Measurements from ENCODE around the gene RASL11A. TPM values are rescaled to one million over a fixed set of nuclear protein-coding genes. Genes with fewer than 3 reads are reported as not detected.

Gene RASL11A
- total and polyA plus RNA-seq, 2 of the 13 experiments (the other 11 are each of a cell fraction or from before 2014, with no cell fraction given) = 3.0 to 4.1 TPM

GRCh38 chr13:27270594-27271520 is at the start of gene RASL11A (continued):
- TF ChIP-seq ZBTB20 (CRISPR knock-in tag; IDR thresholded peaks at IDR 0.05; ENCODE audit: borderline replicate concordance, low read depth) (0 out of 2 replicates have a peak, but pooled peaks have one; percentile 20), TRIM22 (IDR thresholded peaks at IDR 0.05) (no peak), SKIL (CRISPR knock-in tag; IDR thresholded peaks at IDR 0.05; ENCODE audit: borderline replicate concordance) (0 out of 2 replicates have a peak, but pooled peaks have one; percentile 41), FOXJ3 (CRISPR knock-in tag; IDR thresholded peaks at IDR 0.05; ENCODE audit: borderline replicate concordance) (no peak), PHF20 (CRISPR knock-in tag; IDR thresholded peaks at IDR 0.05) (0 out of 2 replicates have a peak, but pooled peaks have one; percentile 41), HNRNPH1 (optimal IDR thresholded peaks at IDR 0.05; ENCODE audit: low read depth, low read length) (no peak), NFYC (CRISPR knock-in tag; IDR thresholded peaks at IDR 0.05) (no peak), DDIT3 (CRISPR knock-in tag; IDR thresholded peaks at IDR 0.05) (no peak), CCDC6 (CRISPR knock-in tag; IDR thresholded peaks at IDR 0.05) (0 out of 2 replicates have a peak, but pooled peaks have one; percentile 47), AKAP8 (CRISPR knock-in tag; IDR thresholded peaks at IDR 0.05) (no peak; the same call in 1 of the 2 replicates), ZNF607 (CRISPR knock-in tag; IDR thresholded peaks at IDR 0.05; ENCODE audit: borderline replicate concordance) (no peak), ZNF580 (CRISPR knock-in tag; IDR thresholded peaks at IDR 0.05; ENCODE audit: borderline replicate concordance, low read depth) (no peak), KLF16 (CRISPR knock-in tag; IDR thresholded peaks at IDR 0.05) (peak in 1 of 2 experiments; percentile 58; a peak in 1 of 4 replicates), XBP1 (CRISPR knock-in tag; IDR thresholded peaks at IDR 0.05) (no peak), PLSCR1 (CRISPR knock-in tag; IDR thresholded peaks at IDR 0.05; ENCODE audit: borderline replicate concordance) (no peak), EZH2 (conservative IDR thresholded peaks at IDR 0.05; ENCODE audit: low read depth, low read length) (no peak), ZNF484 (CRISPR knock-in tag; IDR thresholded peaks at IDR 0.05; ENCODE audit: borderline replicate concordance, low read depth) (no peak), GFI1 (CRISPR knock-in tag; IDR thresholded peaks at IDR 0.05; ENCODE audit: borderline replicate concordance) (0 out of 2 replicates have a peak, but pooled peaks have one; percentile 72), ZNF556 (CRISPR knock-in tag; IDR thresholded peaks at IDR 0.05; ENCODE audit: borderline replicate concordance) (peak; percentile 39; the same call in 1 of the 2 replicates), ZBTB44 (CRISPR knock-in tag; IDR thresholded peaks at IDR 0.05) (0 out of 2 replicates have a peak, but pooled peaks have one; percentile 14), SMARCC2 (IDR thresholded peaks at IDR 0.05) (no peak), NR1H2 (CRISPR knock-in tag; IDR thresholded peaks at IDR 0.05; ENCODE audit: borderline replicate concordance, low read depth) (no peak)
